GM12878 (cell line): ENCODE data around the gene DEGS2.

ENCODE experiments used
- EZH2 ChIP-seq: IDR thresholded peaks from 2 replicates; pipeline ENCODE4 v1.6.1; 2012; ENCODE audit warnings: low read depth, mild to moderate bottlenecking, control low read depth, inconsistent platforms, low read length, borderline replicate concordance; ENCODE audit not compliant: control insufficient read depth
- FOXK2 ChIP-seq: fragments of 450-650 bp; IDR thresholded peaks from 2 replicates; pipeline ENCODE4 v1.6.1; 2017; ENCODE audit warnings: mild to moderate bottlenecking, moderate library complexity
- MEF2B ChIP-seq: fragments of 450-650 bp; IDR thresholded peaks from 2 replicates; pipeline ENCODE4 v1.6.1; 2018; ENCODE audit warnings: mild to moderate bottlenecking, moderate library complexity; ENCODE audit not compliant: partially characterized antibody, poor library complexity, severe bottlenecking
- MXI1 ChIP-seq: fragments of 150-350 bp; IDR thresholded peaks from 2 replicates; pipeline ENCODE4 v1.6.1; 2011; ENCODE audit warnings: low read depth, mild to moderate bottlenecking, inconsistent platforms, low read length, improper control_type of control experiment
- RFX5 ChIP-seq: IDR thresholded peaks from 2 replicates; pipeline ENCODE4 v1.6.1; 2011; ENCODE audit warnings: low read depth, low read length, improper control_type of control experiment
- SIN3A ChIP-seq: IDR thresholded peaks from 2 replicates; pipeline ENCODE4 v1.6.1; 2012; ENCODE audit warnings: low read depth, low read length, improper control_type of control experiment
- SREBF2 ChIP-seq: IDR thresholded peaks from 2 replicates; pipeline ENCODE4 v1.6.1; 2012; ENCODE audit warnings: mild to moderate bottlenecking, low read length
- ZNF274 ChIP-seq: IDR thresholded peaks from one replicate; pipeline ENCODE4 v1.8.0; 2011; ENCODE audit not compliant: insufficient read length, insufficient read depth
- TF ChIP-seq, protein P1 (sequence below), 3 experiments: IDR thresholded peaks in 2 of 3; conservative IDR thresholded peaks in 1 of 3; 2 replicates each; pipeline ENCODE4 v1.5.1; 2011; ENCODE audit warnings: low read depth in 3 of 3, low read length in 3 of 3, mild to moderate bottlenecking in 3 of 3, control low read depth in 2 of 3, moderate library complexity in 2 of 3, inconsistent platforms in 1 of 3, mixed read lengths in 1 of 3; ENCODE audit not compliant: control insufficient read depth in 2 of 3, insufficient read depth in 1 of 3; ENCODE audit errors: extremely low read depth in 1 of 3
- TF ChIP-seq, protein P2 (sequence below): IDR thresholded peaks from 2 replicates; pipeline ENCODE4 v1.6.1; 2012; ENCODE audit warnings: low read depth, low read length, improper control_type of control experiment

DNA sequence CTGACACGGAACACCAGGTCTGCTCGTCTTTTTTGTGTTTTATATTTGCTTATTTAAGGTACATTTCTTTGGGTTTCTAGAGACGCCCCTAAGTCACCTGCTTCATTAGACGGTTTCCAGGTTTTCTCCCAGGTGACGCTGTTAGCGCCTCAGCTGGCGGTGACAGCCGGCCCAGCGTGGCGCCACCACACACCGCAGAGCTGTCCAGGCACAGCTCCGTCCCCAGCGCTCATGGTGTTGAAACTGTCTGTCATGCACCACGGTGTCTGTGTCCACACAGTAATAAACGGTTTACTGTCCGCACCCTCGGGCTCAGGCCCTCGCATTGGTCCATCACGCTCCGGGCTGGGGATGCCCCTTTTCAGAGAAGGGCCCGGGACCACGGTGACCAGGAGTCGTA is 15.5 kb downstream of the DEGS2 start:
- TF ChIP-seq RFX5, result no peak
- TF ChIP-seq, protein P1, sequence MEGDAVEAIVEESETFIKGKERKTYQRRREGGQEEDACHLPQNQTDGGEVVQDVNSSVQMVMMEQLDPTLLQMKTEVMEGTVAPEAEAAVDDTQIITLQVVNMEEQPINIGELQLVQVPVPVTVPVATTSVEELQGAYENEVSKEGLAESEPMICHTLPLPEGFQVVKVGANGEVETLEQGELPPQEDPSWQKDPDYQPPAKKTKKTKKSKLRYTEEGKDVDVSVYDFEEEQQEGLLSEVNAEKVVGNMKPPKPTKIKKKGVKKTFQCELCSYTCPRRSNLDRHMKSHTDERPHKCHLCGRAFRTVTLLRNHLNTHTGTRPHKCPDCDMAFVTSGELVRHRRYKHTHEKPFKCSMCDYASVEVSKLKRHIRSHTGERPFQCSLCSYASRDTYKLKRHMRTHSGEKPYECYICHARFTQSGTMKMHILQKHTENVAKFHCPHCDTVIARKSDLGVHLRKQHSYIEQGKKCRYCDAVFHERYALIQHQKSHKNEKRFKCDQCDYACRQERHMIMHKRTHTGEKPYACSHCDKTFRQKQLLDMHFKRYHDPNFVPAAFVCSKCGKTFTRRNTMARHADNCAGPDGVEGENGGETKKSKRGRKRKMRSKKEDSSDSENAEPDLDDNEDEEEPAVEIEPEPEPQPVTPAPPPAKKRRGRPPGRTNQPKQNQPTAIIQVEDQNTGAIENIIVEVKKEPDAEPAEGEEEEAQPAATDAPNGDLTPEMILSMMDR (IDR thresholded peaks at IDR 0.05 in 2 of 3, conservative IDR thresholded peaks at IDR 0.05 in 1 of 3; ENCODE audit: control insufficient read depth in 2 of 3, extremely low read depth in 1 of 3, insufficient read depth in 1 of 3, low read depth in 3 of 3, low read length in 3 of 3), result no peak
- TF ChIP-seq SIN3A, result no peak
- TF ChIP-seq EZH2, result no peak
- no peak for TF ChIP-seq ZNF274
- TF ChIP-seq, protein P2, sequence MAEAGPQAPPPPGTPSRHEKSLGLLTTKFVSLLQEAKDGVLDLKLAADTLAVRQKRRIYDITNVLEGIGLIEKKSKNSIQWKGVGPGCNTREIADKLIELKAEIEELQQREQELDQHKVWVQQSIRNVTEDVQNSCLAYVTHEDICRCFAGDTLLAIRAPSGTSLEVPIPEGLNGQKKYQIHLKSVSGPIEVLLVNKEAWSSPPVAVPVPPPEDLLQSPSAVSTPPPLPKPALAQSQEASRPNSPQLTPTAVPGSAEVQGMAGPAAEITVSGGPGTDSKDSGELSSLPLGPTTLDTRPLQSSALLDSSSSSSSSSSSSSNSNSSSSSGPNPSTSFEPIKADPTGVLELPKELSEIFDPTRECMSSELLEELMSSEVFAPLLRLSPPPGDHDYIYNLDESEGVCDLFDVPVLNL, result no peak
- no peak for TF ChIP-seq FOXK2
- no peak for TF ChIP-seq MXI1
- no peak for TF ChIP-seq MEF2B
- no peak for TF ChIP-seq SREBF2
